Activated CD8-positive, alpha-beta T cell treated with anti-CD3 and anti-CD28 coated beads for 36 hours (primary cell): ENCODE data around the gene CORT. TPM values are rescaled to one million over a fixed set of nuclear protein-coding genes. Genes with fewer than 3 reads are reported as not detected.
A peak's percentile ranks its signal among the peaks of the same experiment; 100 is the strongest.

Experiments
- ATAC-seq: fragments of 200-7000 bp; cut with Tn5 transposase; one replicate; pipeline ENCODE4 v1.10.0; 2021; ENCODE audit warnings: mild to moderate bottlenecking, moderate library complexity
- CTCF ChIA-PET: fragments of 350-600 bp; sonication (Branson Sonifier 250); formaldehyde crosslinking; loops from one replicate; lab custom pipeline; 2021; ENCODE audit warnings: antibody characterized with exemption; lab: Charles Lee
- POLR2A ChIA-PET: fragments of 350-600 bp; sonication (Branson Sonifier 250); formaldehyde crosslinking; loops from one replicate; lab custom pipeline; 2021; ENCODE audit warnings: antibody characterized with exemption; lab: Charles Lee
- DNase-seq: peaks from one replicate; pipeline ENCODE4 v3.0.0-alpha.2; 2020
- H3K27ac Mint-ChIP-seq: one replicate; pipeline ENCODE4 v1.8.0; 2021; ENCODE audit warnings: mild to moderate bottlenecking, mixed read lengths
- H3K27me3 Mint-ChIP-seq: one replicate; pipeline ENCODE4 v1.8.0; 2021; ENCODE audit warnings: mixed read lengths
- H3K36me3 Mint-ChIP-seq: one replicate; pipeline ENCODE4 v1.8.0; 2021; ENCODE audit warnings: low read depth, mixed read lengths
- H3K4me1 Mint-ChIP-seq: one replicate; pipeline ENCODE4 v1.8.0; 2021; ENCODE audit warnings: low read depth, mixed read lengths
- H3K4me3 Mint-ChIP-seq: one replicate; pipeline ENCODE4 v1.8.0; 2021; ENCODE audit warnings: mild to moderate bottlenecking, moderate library complexity, mixed read lengths
- H3K9me3 Mint-ChIP-seq: one replicate; pipeline ENCODE4 v1.8.0; 2021; ENCODE audit warnings: mixed read lengths
- intact Hi-C: fragments of 100-400 bp; cut with micrococcal nuclease; formaldehyde crosslinking; loops from one replicate; pipeline ENCODE4 v1.10.0; 2022
- total RNA-seq, 2 experiments: library from RNA; stranded (reverse); gene quantifications; one replicate each; pipeline ENCODE4 v1.2.3, GENCODE V29; 2021
- TF ChIP-seq, protein P1 (sequence below): fragments of 200-600 bp; IDR thresholded peaks from one replicate; pipeline ENCODE4 v1.8.0; 2022; ENCODE audit warnings: antibody characterized with exemption, mild to moderate bottlenecking

The CORT gene
- total RNA-seq, 2 experiments from 2014 or later: 0.34 TPM; not detected in 1

DNA sequence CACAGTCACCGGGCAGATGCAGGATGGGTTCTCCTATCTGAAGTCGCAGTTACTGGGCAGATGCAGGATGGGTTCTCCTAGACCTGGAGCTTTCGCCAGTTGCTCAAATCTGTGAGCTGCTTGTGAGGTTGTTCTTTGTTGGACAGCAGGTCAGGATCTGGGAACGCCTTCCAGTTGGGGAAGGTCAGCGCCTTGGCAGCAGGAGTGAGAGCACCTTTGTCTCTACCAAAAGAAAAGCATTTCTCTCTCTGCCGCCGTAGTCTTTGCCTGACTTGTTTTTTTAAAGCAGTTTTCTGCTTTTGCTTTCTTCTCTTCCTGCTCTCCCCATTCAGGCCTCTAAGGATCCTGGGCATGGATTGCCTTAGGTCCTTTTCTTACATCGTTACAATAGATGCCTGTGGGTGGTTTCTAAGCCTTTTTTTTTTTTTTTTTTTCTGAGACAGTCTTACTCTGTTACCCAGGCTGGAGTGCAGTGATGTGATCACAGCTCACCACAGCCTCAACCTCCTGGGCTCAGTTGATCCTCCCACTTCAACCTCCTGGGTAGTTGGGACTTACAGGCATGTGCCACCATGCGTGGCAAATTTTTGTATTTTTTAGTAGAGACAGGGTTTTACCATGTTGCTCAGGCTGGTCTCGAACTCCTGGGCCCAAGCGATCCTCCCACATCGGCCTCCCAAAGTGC lies 40.6 kb downstream of the CORT start:
- ChIA-PET POLR2A (interaction anchor here (1.1 kb wide), 1 partner anchor 13 kb away, joined by 3 read pairs; no protein-coding TSS in a partner anchor), CTCF (interaction anchor here (1.1 to 11.4 kb wide), 3 partner anchors 18 to 62 kb away, joined by 3 to 202 read pairs (median 100); partner anchors contain the start of gene CENPS)
- peaks cover 25% of the 10 kb centered on the region for H3K4me1 Mint-ChIP-seq
- DNase-seq: no peak
- no peaks in the 10 kb centered on the region for H3K27me3 Mint-ChIP-seq
- H3K9me3 Mint-ChIP-seq: peaks cover 2% of the 10 kb centered on the region
- no peak overlapping the region for H3K4me3 Mint-ChIP-seq
- TF ChIP-seq, protein P1, sequence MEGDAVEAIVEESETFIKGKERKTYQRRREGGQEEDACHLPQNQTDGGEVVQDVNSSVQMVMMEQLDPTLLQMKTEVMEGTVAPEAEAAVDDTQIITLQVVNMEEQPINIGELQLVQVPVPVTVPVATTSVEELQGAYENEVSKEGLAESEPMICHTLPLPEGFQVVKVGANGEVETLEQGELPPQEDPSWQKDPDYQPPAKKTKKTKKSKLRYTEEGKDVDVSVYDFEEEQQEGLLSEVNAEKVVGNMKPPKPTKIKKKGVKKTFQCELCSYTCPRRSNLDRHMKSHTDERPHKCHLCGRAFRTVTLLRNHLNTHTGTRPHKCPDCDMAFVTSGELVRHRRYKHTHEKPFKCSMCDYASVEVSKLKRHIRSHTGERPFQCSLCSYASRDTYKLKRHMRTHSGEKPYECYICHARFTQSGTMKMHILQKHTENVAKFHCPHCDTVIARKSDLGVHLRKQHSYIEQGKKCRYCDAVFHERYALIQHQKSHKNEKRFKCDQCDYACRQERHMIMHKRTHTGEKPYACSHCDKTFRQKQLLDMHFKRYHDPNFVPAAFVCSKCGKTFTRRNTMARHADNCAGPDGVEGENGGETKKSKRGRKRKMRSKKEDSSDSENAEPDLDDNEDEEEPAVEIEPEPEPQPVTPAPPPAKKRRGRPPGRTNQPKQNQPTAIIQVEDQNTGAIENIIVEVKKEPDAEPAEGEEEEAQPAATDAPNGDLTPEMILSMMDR: no peak
- H3K27ac Mint-ChIP-seq: no peak overlapping the region
- intact Hi-C loops: loop anchor here (10.0 kb wide), 1 partner anchor 56 kb away; the partner anchor contains the start of gene CENPS
- peaks cover 7% of the 10 kb centered on the region for H3K36me3 Mint-ChIP-seq
- no peak for ATAC-seq

DNA sequence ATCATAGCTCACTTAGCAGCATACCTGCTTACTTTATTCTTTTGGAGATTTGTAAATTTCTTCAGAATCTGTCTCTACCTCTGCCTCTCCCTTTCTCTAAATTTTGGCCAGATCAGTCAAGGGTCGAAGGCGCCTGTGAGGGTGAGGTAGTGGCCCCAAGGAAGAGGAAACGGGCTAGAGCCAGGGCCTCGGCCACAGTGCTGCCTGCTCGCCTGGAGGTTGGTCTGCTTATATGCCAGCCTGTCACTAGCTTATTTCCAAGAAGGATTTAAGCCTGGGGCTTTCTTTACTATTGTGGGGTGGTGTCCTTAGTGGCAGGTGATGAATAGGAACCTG lies 44.6 kb downstream of the CORT start:
- H3K9me3 Mint-ChIP-seq: no peaks in the 10 kb centered on the region
- peaks cover 7% of the 10 kb centered on the region for H3K36me3 Mint-ChIP-seq
- H3K27me3 Mint-ChIP-seq: no peaks in the 10 kb centered on the region
- intact Hi-C loops: loop anchor here (10.0 kb wide), 1 partner anchor 60 kb away; the partner anchor contains the start of gene CENPS
- ChIA-PET POLR2A (interaction anchor here (0.6 to 2.6 kb wide), 4 partner anchors 15 to 132 kb away, joined by 3 to 15 read pairs (median 8); partner anchors contain the start of gene PEX14), CTCF (interaction anchor here (0.6 to 11.4 kb wide), 49 partner anchors 9 to 448 kb away, joined by 3 to 202 read pairs (median 5); partner anchors contain the start of genes CENPS, DFFA, PEX14 and PGD)
- H3K27ac Mint-ChIP-seq: peak overlapping the region; percentile 92
- DNase-seq: no peak
- no peak for ATAC-seq
- TF ChIP-seq, protein P1: no peak
- H3K4me1 Mint-ChIP-seq: peaks cover 49% of the 10 kb centered on the region
- peak overlapping the region; percentile 68 for H3K4me3 Mint-ChIP-seq

DNA sequence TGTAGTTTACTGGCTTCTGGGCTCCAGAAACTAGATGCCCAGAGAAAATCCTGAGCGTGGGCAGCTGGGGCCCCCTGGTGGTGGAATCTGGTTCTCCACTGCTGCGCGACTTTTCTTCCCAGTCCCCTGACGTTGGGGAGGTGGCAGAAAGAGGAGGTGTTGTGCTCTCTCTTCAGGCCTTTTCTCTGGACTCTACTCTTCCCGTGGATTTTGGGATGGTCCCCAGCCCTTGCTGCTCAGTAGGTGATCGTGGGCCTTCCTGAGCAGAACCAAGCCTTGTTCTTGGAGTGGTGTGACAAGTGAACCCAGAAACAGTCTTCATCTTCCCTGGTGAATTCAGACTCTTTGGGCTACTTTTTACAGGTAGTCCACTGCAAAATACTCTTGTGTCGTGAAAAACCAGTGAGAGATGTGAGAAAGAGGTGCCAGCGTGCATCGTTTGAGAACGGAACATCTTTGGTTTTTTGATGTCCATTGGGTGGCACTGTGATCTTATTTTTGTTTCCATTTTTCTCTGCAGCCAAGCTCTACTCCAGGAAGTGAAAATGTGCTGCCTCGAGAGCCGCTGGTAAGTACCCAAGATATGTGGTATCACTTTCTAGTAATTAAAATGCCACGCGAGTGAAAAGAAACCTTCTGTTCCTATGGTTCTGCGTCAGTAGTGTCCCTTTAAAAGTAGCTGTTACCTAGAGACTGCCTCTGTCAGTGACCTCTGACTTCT lies 45.1 kb downstream of the CORT start:
- no peaks in the 10 kb centered on the region for H3K27me3 Mint-ChIP-seq
- intact Hi-C loops: loop anchor here (5.0 to 10.0 kb wide), 2 partner anchors 60 to 372 kb away; partner anchors contain the start of gene CENPS

DNA sequence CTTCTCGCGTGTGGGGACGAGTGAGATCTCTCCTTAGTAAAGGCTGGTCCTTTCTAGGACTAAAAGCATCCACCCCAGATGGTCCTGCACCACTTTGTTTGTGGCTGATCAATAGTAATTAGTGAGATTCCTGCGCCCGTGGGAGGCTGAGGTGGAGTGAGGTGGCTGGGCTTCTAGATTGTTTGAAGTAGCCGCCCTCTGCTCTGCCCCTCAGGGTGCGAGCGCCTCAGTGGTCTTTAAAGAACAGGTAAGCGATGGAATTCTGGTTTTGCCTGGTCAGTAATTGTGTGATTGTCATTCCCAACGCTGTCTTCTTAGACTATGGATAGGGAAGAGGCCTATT lies 45.6 kb downstream of the CORT start:
- Mint-ChIP-seq H3K4me3 (peak overlapping the region; percentile 68), H3K9me3 (no peaks in the 10 kb centered on the region), H3K4me1 (peaks cover 48% of the 10 kb centered on the region), H3K27me3 (no peaks in the 10 kb centered on the region), H3K36me3 (peaks cover 5% of the 10 kb centered on the region), H3K27ac (peak overlapping the region; percentile 92)
- DNase-seq: no peak
- TF ChIP-seq, protein P1: no peak
- intact Hi-C loops: loop anchor here (5.0 to 10.0 kb wide), 2 partner anchors 61 to 372 kb away; partner anchors contain the start of gene CENPS
- ATAC-seq: no peak
- POLR2A ChIA-PET: interaction anchor here (0.5 to 3.5 kb wide), 8 partner anchors 14 to 498 kb away, joined by 3 to 15 read pairs (median 4); partner anchors contain the start of gene CENPS
- CTCF ChIA-PET: interaction anchor here (0.6 to 11.4 kb wide), 45 partner anchors 10 to 989 kb away, joined by 3 to 202 read pairs (median 4); partner anchors contain the start of genes CENPS, CORT and PEX14

More for the DNA sequence above, 45.1 kb downstream of the CORT start:
- DNase-seq (peak; percentile 91), ATAC-seq (peak; percentile 91)
- POLR2A ChIA-PET: interaction anchor here (0.5 to 3.5 kb wide), 10 partner anchors 14 to 498 kb away, joined by 3 to 15 read pairs (median 4); partner anchors contain the start of genes CENPS and PEX14
- CTCF ChIA-PET: interaction anchor here (0.6 to 11.4 kb wide), 63 partner anchors 10 to 988 kb away, joined by 3 to 202 read pairs (median 4); partner anchors contain the start of genes CENPS, CORT, DFFA and PEX14
- Mint-ChIP-seq H3K4me3 (peak overlapping the region; percentile 68), H3K9me3 (no peaks in the 10 kb centered on the region), H3K4me1 (peaks cover 48% of the 10 kb centered on the region), H3K36me3 (peaks cover 5% of the 10 kb centered on the region), H3K27ac (peak overlapping the region; percentile 92)
- TF ChIP-seq, protein P1: peak; percentile 99
